GM12878 (cell line): ENCODE results near the gene CYTH3. TPM values are rescaled to one million over a fixed set of nuclear protein-coding genes. Genes with fewer than 3 reads are reported as not detected.

Source experiments
- ATAC-seq: fragments of 200-7000 bp; cut with Tn5 transposase; 3 replicates; pipeline ENCODE4 v1.9.1; 2020; ENCODE audit warnings: mild to moderate bottlenecking, moderate library complexity
- BruUV-seq: library from RNA; stranded (reverse); fragments of 400-500 nt; replicated peaks from 2 replicates; lab custom pipeline; 2021; lab: Mats Ljungman, UMichigan
- CTCF ChIA-PET: fragments of 300-600 bp; sonication (Branson Sonifier 250); formaldehyde crosslinking; extraction: SDS; loops from one replicate; lab custom pipeline; 2021; ENCODE audit warnings: inconsistent platforms; lab: Yijun Ruan, JAX
- POLR2A ChIA-PET: fragments of 350-600 bp; formaldehyde crosslinking; extraction: SDS; loops from one replicate; lab custom pipeline; 2021; ENCODE audit warnings: inconsistent platforms; lab: Charles Lee
- RAD21 ChIA-PET: fragments of 300-600 bp; sonication (Branson Sonifier 250); formaldehyde crosslinking; loops from one replicate; lab custom pipeline; 2023; ENCODE audit warnings: antibody characterized with exemption; ENCODE audit not compliant: unreplicated experiment; lab: Charles Lee
- SMC1A ChIA-PET: fragments of 300-600 bp; sonication (Branson Sonifier 250); formaldehyde crosslinking; loops from one replicate; lab custom pipeline; 2023; ENCODE audit not compliant: unreplicated experiment, uncharacterized antibody; lab: Charles Lee
- DNase-seq: peaks from one replicate; pipeline ENCODE4 v3.0.0-alpha.2; 2011; ENCODE audit warnings: low read depth, low spot score
- FAIRE-seq: peaks from 3 replicates; lab custom pipeline; 2011; peaks lifted over from hg19 to GRCh38; lab: Jason Lieb, UNC
- H2AFZ ChIP-seq: 2 replicates; pipeline ENCODE4 v1.6.0; 2011; ENCODE audit warnings: low read depth, low read length, control low read depth; ENCODE audit not compliant: control insufficient read depth
- H3K27ac ChIP-seq: 2 replicates; pipeline ENCODE4 v1.5.1; 2011; ENCODE audit warnings: control low read depth; ENCODE audit not compliant: control insufficient read depth, insufficient read depth
- H3K27me3 ChIP-seq, 2 experiments: replicated peaks in 1 of 2; 2 replicates each; pipeline versions ENCODE4 v1.6.0 to v1.6.1; 2011; ENCODE audit warnings: low read length in 1 of 2; ENCODE audit not compliant: control insufficient read depth in 2 of 2, insufficient read depth in 2 of 2
- H3K36me3 ChIP-seq, 2 experiments: 2 replicates each; pipeline ENCODE4 v1.5.1; 2011; ENCODE audit warnings: low read length in 1 of 2; ENCODE audit not compliant: control insufficient read depth in 2 of 2, insufficient read depth in 2 of 2
- H3K4me1 ChIP-seq: 2 replicates; pipeline ENCODE4 v1.6.1; 2011; ENCODE audit warnings: mild to moderate bottlenecking, low read length, moderate library complexity, mixed read lengths; ENCODE audit not compliant: control insufficient read depth, insufficient read depth
- H3K4me2 ChIP-seq: 2 replicates; pipeline ENCODE4 v1.6.0; 2011; ENCODE audit warnings: control low read depth; ENCODE audit not compliant: control insufficient read depth, insufficient read depth
- H3K4me3 ChIP-seq: fragments of 200-600 bp; sonication (generic); 2 replicates; pipeline ENCODE4 v1.5.1; 2016
- H3K79me2 ChIP-seq: 2 replicates; pipeline ENCODE4 v1.6.0; 2011; ENCODE audit warnings: low read length; ENCODE audit not compliant: control insufficient read depth, insufficient read depth
- H3K9ac ChIP-seq: 2 replicates; pipeline ENCODE4 v1.8.0; 2011; ENCODE audit warnings: low read length, control low read depth, mixed read lengths; ENCODE audit not compliant: control insufficient read depth, insufficient read depth
- H3K9me3 ChIP-seq: replicated peaks from 3 replicates; pipeline ENCODE4 v1.5.1; 2011; ENCODE audit warnings: mild to moderate bottlenecking, low read length; ENCODE audit not compliant: control insufficient read depth, insufficient read depth
- H4K20me1 ChIP-seq: 2 replicates; pipeline ENCODE4 v1.6.0; 2011; ENCODE audit not compliant: control insufficient read depth, insufficient read depth
- ATF2 ChIP-seq: IDR thresholded peaks from 2 replicates; pipeline ENCODE4 v1.6.1; 2012; ENCODE audit warnings: low read length, inconsistent platforms
- CHD1 ChIP-seq: IDR thresholded peaks from 2 replicates; pipeline ENCODE4 v1.6.1; 2012; ENCODE audit warnings: low read depth, low read length, improper control_type of control experiment
- CHD2 ChIP-seq: IDR thresholded peaks from 2 replicates; pipeline ENCODE4 v1.6.1; 2011; ENCODE audit warnings: low read depth, low read length, improper control_type of control experiment, borderline replicate concordance
- CTCF ChIP-seq, 3 experiments: IDR thresholded peaks in 2 of 3; conservative IDR thresholded peaks in 1 of 3; 2 replicates each; pipeline ENCODE4 v1.5.1; 2011; ENCODE audit warnings: low read depth in 3 of 3, low read length in 3 of 3, mild to moderate bottlenecking in 3 of 3, control low read depth in 2 of 3, moderate library complexity in 2 of 3, inconsistent platforms in 1 of 3, mixed read lengths in 1 of 3; ENCODE audit not compliant: control insufficient read depth in 2 of 3, insufficient read depth in 1 of 3; ENCODE audit errors: extremely low read depth in 1 of 3
- EP300 ChIP-seq, 2 experiments: fragments of 150-350 bp in 1 of 2; IDR thresholded peaks; 2 replicates each; pipeline ENCODE4 v1.6.1; 2011 to 2012; ENCODE audit warnings: low read depth in 2 of 2, low read length in 2 of 2, borderline replicate concordance in 1 of 2, improper control_type of control experiment in 1 of 2, inconsistent platforms in 1 of 2; ENCODE audit not compliant: control insufficient read depth in 1 of 2
- KLF5 ChIP-seq: fragments of 450-650 bp; IDR thresholded peaks from 2 replicates; pipeline ENCODE4 v1.6.1; 2014; ENCODE audit warnings: mild to moderate bottlenecking; ENCODE audit not compliant: partially characterized antibody
- MTA3 ChIP-seq: IDR thresholded peaks from 2 replicates; pipeline ENCODE4 v1.6.1; 2012; ENCODE audit warnings: low read length, inconsistent platforms, borderline replicate concordance
- MYC ChIP-seq: IDR thresholded peaks from 2 replicates; pipeline ENCODE4 v1.6.1; 2011; ENCODE audit warnings: mild to moderate bottlenecking, low read length, moderate library complexity, inconsistent platforms; ENCODE audit not compliant: insufficient read depth, insufficient replicate concordance, insufficient read length, severe bottlenecking
- NFXL1 ChIP-seq: fragments of 450-650 bp; IDR thresholded peaks from 2 replicates; pipeline ENCODE4 v1.6.1; 2017; ENCODE audit warnings: antibody characterized with exemption, mild to moderate bottlenecking, borderline replicate concordance
- PAX5 ChIP-seq: IDR thresholded peaks from 2 replicates; pipeline ENCODE4 v1.6.1; 2011; ENCODE audit warnings: low read depth, low read length, borderline replicate concordance
- TCF3 ChIP-seq: IDR thresholded peaks from 2 replicates; pipeline ENCODE4 v1.6.1; 2012; ENCODE audit warnings: low read depth, mild to moderate bottlenecking, low read length, borderline replicate concordance; ENCODE audit not compliant: insufficient read depth
- ZBTB33 ChIP-seq: fragments of 450-650 bp; IDR thresholded peaks from 2 replicates; pipeline ENCODE4 v1.6.1; 2017; ENCODE audit warnings: mild to moderate bottlenecking
- ZNF274 ChIP-seq: IDR thresholded peaks from one replicate; pipeline ENCODE4 v1.8.0; 2011; ENCODE audit not compliant: insufficient read length, insufficient read depth
- WGBS: methylation state at CpG from one replicate; pipeline ENCODE4 v1.1.6; 2016; ENCODE audit warnings: low lambda C conversion rate; ENCODE audit not compliant: insufficient replicate concordance, insufficient coverage; ENCODE audit errors: missing lambda C conversion rate; 5-methylcytosine and 5-hydroxymethylcytosine counted together
- in situ Hi-C: fragments of 300-500 bp; cut with MboI; formaldehyde crosslinking; loops from 9 replicates; pipeline ENCODE4 v1.14.3; 2018; ENCODE audit warnings: mixed read lengths
- intact Hi-C: fragments of 100-400 bp; cut with micrococcal nuclease; formaldehyde crosslinking; loops from one replicate; pipeline ENCODE4 v1.14.2; 2022; ENCODE audit not compliant: unreplicated experiment
- polyA plus RNA-seq, 11 experiments: library from polyadenylated mRNA; depleted of rRNA in 4 of 11; unstranded in 6 of 11; stranded (reverse) in 5 of 11; fragments of >200 nt; fragmentation: Nextera tagmentation in 4 of 11; fragmentation: Illumina TruSeq in 1 of 11; extraction: Ambion mirVana in 4 of 11; extraction: Trizol in 1 of 11; gene quantifications; 1 replicate in 1 of 11; 2 replicates in 10 of 11; pipeline versions ENCODE4 v1.2.1 to v1.2.3, GENCODE V29; 2011 to 2016; ENCODE audit warnings: inconsistent platforms in 2 of 11, missing spikeins in 2 of 11, low read depth in 1 of 11
- total RNA-seq, 4 experiments: library from RNA; depleted of rRNA in 3 of 4; stranded (reverse); fragments of >200 nt in 3 of 4; fragmentation: Illumina TruSeq in 1 of 4; extraction: Trizol in 1 of 4; gene quantifications; 2 replicates each; pipeline versions ENCODE4 v1.2.1 to v1.2.3, GENCODE V29; 2013 to 2021

CYTH3 gene
- total and polyA plus RNA-seq, 10 of the 15 experiments (the other 5 are each of a cell fraction or from before 2014, with no cell fraction given), result 0.45 to 28.2 (median 15.7) TPM

GRCh38 chr7:6274743-6275142 is 2.3 kb upstream of the CYTH3 start:
- H3K4me2 ChIP-seq, result no peak overlapping the region
- no peaks in the 10 kb centered on the region for H3K9me3 ChIP-seq
- no peak overlapping the region for H3K27ac ChIP-seq
- WGBS, result 48% methylated on average over 2 of the region's 2 CpGs
- POLR2A ChIA-PET, result no interaction called here
- no TSS peak for BruUV-seq
- ATAC-seq, result no peak
- FAIRE-seq, result no peak
- in situ Hi-C loops (loop anchor here (25.0 kb wide), 1 partner anchor 1863 kb away; no protein-coding TSS in a partner anchor), intact Hi-C loops (no loop called here)
- H3K79me2 ChIP-seq, result peaks cover 17% of the 10 kb centered on the region
- H4K20me1 ChIP-seq, result no peaks in the 10 kb centered on the region
- H3K9ac ChIP-seq, result no peak overlapping the region
- SMC1A ChIA-PET, result interaction anchor here (1.2 kb wide), 1 partner anchor 76 kb away, joined by 5 read pairs; no protein-coding TSS in a partner anchor
- peaks cover 6% of the 10 kb centered on the region; the same call in 1 of the 2 replicates for H3K4me1 ChIP-seq
- no peak overlapping the region for H2AFZ ChIP-seq
- RAD21 ChIA-PET, result no interaction called here
- no peak for DNase-seq
- no peak overlapping the region for H3K4me3 ChIP-seq
- H3K36me3 ChIP-seq, result no peaks in the 10 kb centered on the region
- no peaks in the 10 kb centered on the region for H3K27me3 ChIP-seq
- no peak for TF ChIP-seq MTA3
- no peak for TF ChIP-seq CTCF (IDR thresholded peaks at IDR 0.05 in 2 of 3, conservative IDR thresholded peaks at IDR 0.05 in 1 of 3; ENCODE audit: control insufficient read depth in 2 of 3, extremely low read depth in 1 of 3, insufficient read depth in 1 of 3, low read depth in 3 of 3, low read length in 3 of 3)
- no peak for TF ChIP-seq EP300 (IDR thresholded peaks at IDR 0.05; ENCODE audit: borderline replicate concordance in 1 of 2, control insufficient read depth in 1 of 2, low read depth in 2 of 2, low read length in 2 of 2)
- TF ChIP-seq TCF3, result no peak
- no peak for TF ChIP-seq PAX5
- TF ChIP-seq ATF2, result no peak
- TF ChIP-seq CHD1, result no peak
- TF ChIP-seq NFXL1, result no peak
- TF ChIP-seq ZBTB33, result no peak
- TF ChIP-seq KLF5, result no peak
- no peak for TF ChIP-seq ZNF274
- TF ChIP-seq CHD2, result no peak
- no peak for TF ChIP-seq MYC
- CTCF ChIA-PET, result interaction anchor here (1.3 kb wide), 1 partner anchor 49 kb away, joined by 4 read pairs; no protein-coding TSS in a partner anchor
